ENCODE results near the gene PLEKHA1.

Gene PLEKHA1

DNA sequence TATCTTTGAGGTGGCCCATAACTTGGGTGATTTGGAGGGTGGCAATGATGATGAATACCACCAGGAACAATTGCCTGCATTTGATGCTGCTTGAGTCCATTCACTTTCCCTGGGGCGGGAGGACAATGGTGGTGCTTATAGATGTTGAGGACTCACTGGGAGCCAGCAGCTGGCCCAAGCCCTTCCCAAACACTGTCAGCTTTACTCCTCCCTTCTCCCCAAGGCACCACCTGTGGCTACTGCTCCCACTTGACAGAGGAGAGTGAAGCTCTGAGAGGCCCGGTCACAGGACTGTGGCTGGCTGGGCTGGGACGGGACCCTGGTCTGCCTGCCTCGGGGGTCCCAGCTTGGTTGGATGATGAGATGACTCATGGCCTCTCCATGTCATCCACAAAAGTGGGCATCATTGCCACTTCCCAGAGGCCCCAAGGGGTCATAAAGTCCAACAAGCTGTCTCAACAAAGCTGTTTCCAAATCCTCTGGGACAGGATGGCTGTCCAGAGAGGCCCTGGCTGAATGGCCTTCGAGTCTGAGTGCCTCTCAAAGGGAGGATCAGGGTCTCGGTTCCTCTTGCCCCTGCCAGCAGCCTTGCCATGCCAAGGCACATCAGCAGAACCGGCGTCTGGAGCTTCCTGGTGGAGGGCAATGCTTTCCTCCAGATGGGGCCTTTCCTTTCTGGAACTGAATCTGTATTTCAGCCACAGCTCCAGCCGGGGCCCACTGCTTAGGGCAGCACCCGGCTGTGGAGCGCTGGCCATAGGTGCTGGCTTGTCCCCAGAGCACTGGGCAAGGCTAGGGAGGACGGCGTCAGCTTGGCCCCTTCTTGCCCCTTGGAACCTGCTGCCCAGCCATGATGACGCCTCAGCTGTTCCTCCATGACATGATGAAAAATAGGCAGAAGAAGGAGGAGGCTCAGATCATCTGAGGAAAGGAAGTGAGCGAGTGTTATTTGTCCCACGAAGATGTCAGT lies 47.0 kb upstream of the PLEKHA1 start:
- WGBS, result 87% methylated on average over 16 of the region's 16 CpGs
- no peak overlapping the region for H3K23ac ChIP-seq (ENCODE audit: low read length in 2 of 2)
- H3K9ac ChIP-seq (ENCODE audit: low read length), result no peak overlapping the region

DNA sequence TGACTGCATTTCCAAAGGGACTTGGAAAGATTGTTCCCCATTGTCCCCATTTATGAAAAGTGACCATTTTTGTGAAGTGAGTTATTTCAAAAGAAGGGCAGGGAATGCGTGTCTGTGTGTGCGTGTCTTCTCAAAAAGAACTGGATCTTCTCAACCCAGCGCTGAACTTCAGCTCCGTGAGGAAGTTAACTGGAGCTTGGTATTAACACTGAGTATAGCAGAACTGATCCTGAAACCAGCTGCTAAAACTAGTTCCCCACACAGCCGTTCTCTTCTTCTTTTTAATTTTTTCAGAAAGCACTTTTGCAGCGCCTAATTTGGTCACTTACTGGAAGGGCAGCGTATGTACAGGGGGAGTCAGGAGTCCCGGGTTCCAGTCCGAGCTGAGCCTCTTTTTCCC lies 45.8 kb upstream of the PLEKHA1 start:
- no peak overlapping the region for H2BK5ac ChIP-seq (ENCODE audit: low read depth, low read length, poor library complexity, severe bottlenecking)
- H2AFZ ChIP-seq (ENCODE audit: low read depth, low read length), result no peak overlapping the region
- no peak overlapping the region for H3K23ac ChIP-seq (ENCODE audit: low read length in 2 of 2)
- H3K4me2 ChIP-seq (ENCODE audit: low read length, poor library complexity, severe bottlenecking), result no peak overlapping the region
- H3K27ac ChIP-seq (ENCODE audit: low read length, poor library complexity, severe bottlenecking), result no peak overlapping the region
- no peak overlapping the region for H2BK12ac ChIP-seq (ENCODE audit: low read length in 2 of 2)
- H4K8ac ChIP-seq (ENCODE audit: low read length), result no peak overlapping the region
- no peaks in the 10 kb centered on the region for H3K27me3 ChIP-seq (ENCODE audit: control insufficient read depth in 1 of 2, insufficient read depth in 1 of 2, low read length in 2 of 2)
- no peak overlapping the region for H4K91ac ChIP-seq (ENCODE audit: low read length)
- H2BK15ac ChIP-seq (ENCODE audit: low read depth, poor library complexity, severe bottlenecking), result no peak overlapping the region
- no peak overlapping the region for H3K9ac ChIP-seq (ENCODE audit: low read length)
- no peak overlapping the region for H3K4ac ChIP-seq (ENCODE audit: low read depth in 1 of 2, low read length in 2 of 2)
- H3K79me1 ChIP-seq (replicated peaks; ENCODE audit: low read length, poor library complexity, severe bottlenecking), result no peaks in the 10 kb centered on the region
- peaks cover 11% of the 10 kb centered on the region for H3K4me1 ChIP-seq (ENCODE audit: control insufficient read depth, insufficient read depth, low read depth, low read length)
- no peak overlapping the region for H3K18ac ChIP-seq (ENCODE audit: low read depth in 1 of 2, low read length in 2 of 2)
- H2BK120ac ChIP-seq (ENCODE audit: low read depth, low read length), result no peak overlapping the region
- H2AK5ac ChIP-seq (ENCODE audit: low read length, severe bottlenecking), result no peak overlapping the region
- WGBS, result 83% methylated on average over 9 of the region's 9 CpGs
- no peak overlapping the region for H3K4me3 ChIP-seq (ENCODE audit: insufficient read depth in 1 of 2, low read depth in 1 of 2, low read length in 2 of 2)
- no peaks in the 10 kb centered on the region for H3K36me3 ChIP-seq (ENCODE audit: control insufficient read depth in 1 of 2, insufficient read depth in 2 of 2, low read depth in 1 of 2, low read length in 2 of 2)
- no peak for DNase-seq
- no peaks in the 10 kb centered on the region for H3K9me3 ChIP-seq (ENCODE audit: control insufficient read depth, low read length)
- H3K14ac ChIP-seq (ENCODE audit: low read length in 2 of 2), result no peak overlapping the region

More for the DNA sequence above, 47.0 kb upstream of the PLEKHA1 start:
- no peak for DNase-seq
- Histone ChIP-seq H3K18ac (ENCODE audit: low read depth in 1 of 2, low read length in 2 of 2) (no peak overlapping the region), H3K27me3 (ENCODE audit: control insufficient read depth in 1 of 2, insufficient read depth in 1 of 2, low read length in 2 of 2) (no peaks in the 10 kb centered on the region), H3K79me1 (replicated peaks; ENCODE audit: low read length, poor library complexity, severe bottlenecking) (no peaks in the 10 kb centered on the region), H3K4me1 (ENCODE audit: control insufficient read depth, insufficient read depth, low read depth, low read length) (peaks cover 10% of the 10 kb centered on the region), H2BK12ac (ENCODE audit: low read length in 2 of 2) (no peak overlapping the region), H3K36me3 (ENCODE audit: control insufficient read depth in 1 of 2, insufficient read depth in 2 of 2, low read depth in 1 of 2, low read length in 2 of 2) (no peaks in the 10 kb centered on the region), H2BK5ac (ENCODE audit: low read depth, low read length, poor library complexity, severe bottlenecking) (no peak overlapping the region), H3K27ac (ENCODE audit: low read length, poor library complexity, severe bottlenecking) (no peak overlapping the region), H3K4me3 (ENCODE audit: insufficient read depth in 1 of 2, low read depth in 1 of 2, low read length in 2 of 2) (no peak overlapping the region), H2AFZ (ENCODE audit: low read depth, low read length) (no peak overlapping the region), H2AK5ac (ENCODE audit: low read length, severe bottlenecking) (no peak overlapping the region), H3K9me3 (ENCODE audit: control insufficient read depth, low read length) (no peaks in the 10 kb centered on the region), H2BK15ac (ENCODE audit: low read depth, poor library complexity, severe bottlenecking) (no peak overlapping the region), H2BK120ac (ENCODE audit: low read depth, low read length) (no peak overlapping the region), H3K4ac (ENCODE audit: low read depth in 1 of 2, low read length in 2 of 2) (no peak overlapping the region), H4K8ac (ENCODE audit: low read length) (no peak overlapping the region), H4K91ac (ENCODE audit: low read length) (no peak overlapping the region), H3K4me2 (ENCODE audit: low read length, poor library complexity, severe bottlenecking) (no peak overlapping the region), H3K14ac (ENCODE audit: low read length in 2 of 2) (no peak overlapping the region)

DNA sequence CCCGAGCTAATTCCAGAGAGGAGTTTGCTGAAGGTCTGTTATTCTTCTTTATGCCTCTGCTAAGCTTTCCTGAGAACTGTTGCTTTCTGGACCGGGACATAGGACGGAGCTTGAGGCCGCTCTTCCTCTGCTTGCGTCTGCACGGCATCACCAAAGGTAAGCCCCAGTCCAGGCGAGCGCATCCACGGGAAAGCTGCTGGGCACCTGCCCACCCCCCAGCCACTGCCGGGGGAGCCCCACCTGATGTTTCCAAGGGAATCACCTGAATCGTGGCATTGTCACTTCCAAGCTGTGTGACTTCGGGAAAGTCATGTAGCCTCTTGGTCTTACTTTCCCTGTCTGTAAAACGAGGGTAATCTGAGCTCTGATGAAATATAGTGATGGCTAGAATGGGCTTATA lies 45.1 kb upstream of the PLEKHA1 start:
- Histone ChIP-seq H3K4me1 (ENCODE audit: control insufficient read depth, insufficient read depth, low read depth, low read length) (peaks cover 8% of the 10 kb centered on the region), H2AK5ac (ENCODE audit: low read length, severe bottlenecking) (peak overlapping the region; percentile 24), H2BK15ac (ENCODE audit: low read depth, poor library complexity, severe bottlenecking) (no peak overlapping the region), H3K4me3 (ENCODE audit: insufficient read depth in 1 of 2, low read depth in 1 of 2, low read length in 2 of 2) (no peak overlapping the region), H3K79me1 (replicated peaks; ENCODE audit: low read length, poor library complexity, severe bottlenecking) (no peaks in the 10 kb centered on the region), H3K27ac (ENCODE audit: low read length, poor library complexity, severe bottlenecking) (no peak overlapping the region), H3K36me3 (ENCODE audit: control insufficient read depth in 1 of 2, insufficient read depth in 2 of 2, low read depth in 1 of 2, low read length in 2 of 2) (no peaks in the 10 kb centered on the region), H3K9ac (ENCODE audit: low read length) (no peak overlapping the region), H3K27me3 (ENCODE audit: control insufficient read depth in 1 of 2, insufficient read depth in 1 of 2, low read length in 2 of 2) (no peaks in the 10 kb centered on the region), H3K14ac (ENCODE audit: low read length in 2 of 2) (no peak overlapping the region), H3K18ac (ENCODE audit: low read depth in 1 of 2, low read length in 2 of 2) (no peak overlapping the region), H2BK120ac (ENCODE audit: low read depth, low read length) (no peak overlapping the region), H3K4me2 (ENCODE audit: low read length, poor library complexity, severe bottlenecking) (no peak overlapping the region), H2BK5ac (ENCODE audit: low read depth, low read length, poor library complexity, severe bottlenecking) (no peak overlapping the region), H3K4ac (ENCODE audit: low read depth in 1 of 2, low read length in 2 of 2) (no peak overlapping the region), H3K23ac (ENCODE audit: low read length in 2 of 2) (no peak overlapping the region), H4K91ac (ENCODE audit: low read length) (no peak overlapping the region), H4K8ac (ENCODE audit: low read length) (no peak overlapping the region), H2AFZ (ENCODE audit: low read depth, low read length) (no peak overlapping the region), H3K9me3 (ENCODE audit: control insufficient read depth, low read length) (no peaks in the 10 kb centered on the region), H2BK12ac (ENCODE audit: low read length in 2 of 2) (no peak overlapping the region)
- 79% methylated on average over 13 of the region's 13 CpGs for WGBS
- no peak for DNase-seq

DNA sequence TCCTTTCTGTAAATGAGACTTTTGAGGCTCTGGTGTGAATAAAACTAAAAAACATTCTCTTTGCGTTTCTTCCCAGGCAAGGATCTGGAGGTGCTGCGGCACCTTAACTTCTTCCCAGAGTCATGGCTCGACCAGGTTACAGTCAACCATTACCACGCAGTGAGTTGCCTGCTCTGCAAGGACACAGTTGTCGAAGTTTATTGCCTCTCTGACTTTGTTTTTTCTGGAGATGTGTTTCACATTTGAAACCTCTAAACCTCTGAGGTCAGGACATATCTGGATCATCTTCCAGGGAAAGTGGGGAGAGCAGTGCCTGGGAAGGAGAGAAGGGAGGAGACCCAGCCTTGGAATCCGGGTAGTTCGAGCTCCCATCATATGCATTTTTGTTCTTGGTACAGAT lies 43.4 kb upstream of the PLEKHA1 start:
- no peaks in the 10 kb centered on the region for H3K9me3 ChIP-seq (ENCODE audit: control insufficient read depth, low read length)
- no peak overlapping the region for H3K18ac ChIP-seq (ENCODE audit: low read depth in 1 of 2, low read length in 2 of 2)
- no peaks in the 10 kb centered on the region for H3K36me3 ChIP-seq (ENCODE audit: control insufficient read depth in 1 of 2, insufficient read depth in 2 of 2, low read depth in 1 of 2, low read length in 2 of 2)
- H2AFZ ChIP-seq (ENCODE audit: low read depth, low read length), result no peak overlapping the region
- H3K4me2 ChIP-seq (ENCODE audit: low read length, poor library complexity, severe bottlenecking), result no peak overlapping the region
- no peaks in the 10 kb centered on the region for H3K79me1 ChIP-seq (replicated peaks; ENCODE audit: low read length, poor library complexity, severe bottlenecking)
- H3K27ac ChIP-seq (ENCODE audit: low read length, poor library complexity, severe bottlenecking), result peak overlapping the region; percentile 91
- H2AK5ac ChIP-seq (ENCODE audit: low read length, severe bottlenecking), result peak overlapping the region; percentile 17
- no peak overlapping the region for H2BK12ac ChIP-seq (ENCODE audit: low read length in 2 of 2)
- WGBS, result 94% methylated on average over 6 of the region's 7 CpGs
- H3K9ac ChIP-seq (ENCODE audit: low read length), result no peak overlapping the region
- no peak overlapping the region for H3K4ac ChIP-seq (ENCODE audit: low read depth in 1 of 2, low read length in 2 of 2)
- H2BK5ac ChIP-seq (ENCODE audit: low read depth, low read length, poor library complexity, severe bottlenecking), result peak overlapping the region; percentile 81
- H2BK120ac ChIP-seq (ENCODE audit: low read depth, low read length), result no peak overlapping the region
- H4K8ac ChIP-seq (ENCODE audit: low read length), result no peak overlapping the region
- no peak overlapping the region for H3K14ac ChIP-seq (ENCODE audit: low read length in 2 of 2)
- H3K23ac ChIP-seq (ENCODE audit: low read length in 2 of 2), result no peak overlapping the region
- peaks cover 8% of the 10 kb centered on the region for H3K4me1 ChIP-seq (ENCODE audit: control insufficient read depth, insufficient read depth, low read depth, low read length)
- no peak overlapping the region for H3K4me3 ChIP-seq (ENCODE audit: insufficient read depth in 1 of 2, low read depth in 1 of 2, low read length in 2 of 2)
- no peak for DNase-seq
- no peak overlapping the region for H2BK15ac ChIP-seq (ENCODE audit: low read depth, poor library complexity, severe bottlenecking)
- H4K91ac ChIP-seq (ENCODE audit: low read length), result no peak overlapping the region
- no peaks in the 10 kb centered on the region for H3K27me3 ChIP-seq (ENCODE audit: control insufficient read depth in 1 of 2, insufficient read depth in 1 of 2, low read length in 2 of 2)

Data from mesenchymal stem cell (in vitro differentiated cells and primary cell).